Activated T-helper 9 cell treated with anti-CD3 and anti-CD28 coated beads, Interleukin-2, amount 50 U/mL, for 16 hours (primary cell): ENCODE results near the gene ATG4D.

ENCODE experiments used
- DNase-seq: peaks from one replicate; pipeline ENCODE4 v3.0.0-alpha.2; 2020; ENCODE audit warnings: low read depth

Gene ATG4D

GRCh38 chr19:10543420-10544241 lies at the start of gene ATG4D:
TSS of gene ATG4D (plus strand) at chr19:10543904. CDS start at chr19:10544091, 187 bp downstream.
- peak; percentile 66 for DNase-seq

GRCh38 chr19:10497371-10497770 lies 46.3 kb upstream of the ATG4D start:
- no peak for DNase-seq

GRCh38 chr19:10499550-10500246 lies 44.0 kb upstream of the ATG4D start:
- no peak for DNase-seq

- DNase-seq = no peak
Observed at GRCh38 chr19:10500247-10500592, 43.5 kb upstream of the ATG4D start.

- peak; percentile 24 for DNase-seq
Observed at GRCh38 chr19:10501971-10502523, 41.7 kb upstream of the ATG4D start.

GRCh38 chr19:10502524-10503001 lies 41.1 kb upstream of the ATG4D start:
- DNase-seq = peak; percentile 87

GRCh38 chr19:10503002-10503789 lies 40.5 kb upstream of the ATG4D start, which contains the start of gene KEAP1:
TSS of gene KEAP1 (minus strand) at chr19:10503356. CDS start at chr19:10500033, 3,323 bp downstream.
- DNase-seq = peak; percentile 37

GRCh38 chr19:10505583-10506229 lies 38.0 kb upstream of the ATG4D start:
- peak; percentile 73 for DNase-seq

- DNase-seq = no peak
Observed at GRCh38 chr19:10508036-10508435, 35.7 kb upstream of the ATG4D start.

GRCh38 chr19:10508707-10509106 lies 35.0 kb upstream of the ATG4D start:
- no peak for DNase-seq

GRCh38 chr19:10510301-10510802 lies 33.4 kb upstream of the ATG4D start:
- DNase-seq = peak; percentile 32

GRCh38 chr19:10513223-10513622 lies 30.5 kb upstream of the ATG4D start:
- no peak for DNase-seq

GRCh38 chr19:10514211-10515145 lies 29.2 kb upstream of the ATG4D start:
- no peak for DNase-seq

GRCh38 chr19:10516064-10516385 lies 27.7 kb upstream of the ATG4D start:
- DNase-seq = no peak

GRCh38 chr19:10516671-10517286 lies 26.9 kb upstream of the ATG4D start:
- DNase-seq = no peak

- no peak for DNase-seq
Observed at GRCh38 chr19:10517361-10517759, 26.3 kb upstream of the ATG4D start, which contains the start of gene S1PR5. TSS of gene S1PR5 (minus strand) at chr19:10517447. CDS start at chr19:10515011, 2,436 bp downstream.

GRCh38 chr19:10517760-10518443 lies 25.8 kb upstream of the ATG4D start:
- no peak for DNase-seq

GRCh38 chr19:10518444-10519361 lies 25.0 kb upstream of the ATG4D start:
- DNase-seq = no peak
